ENCODE data around the gene SDC4. TPM values are rescaled to one million over a fixed set of nuclear protein-coding genes. Genes with fewer than 3 reads are reported as not detected.

The SDC4 gene
- total and polyA plus RNA-seq, 9 of the 15 experiments (the other 6 are each of a cell fraction or from before 2014, with no cell fraction given) = 2.1 to 10.7 (median 6.3) TPM

- TF ChIP-seq NCOA4 (IDR thresholded peaks at IDR 0.05; ENCODE audit: partially characterized antibody) (no peak), RNF2 (IDR thresholded peaks at IDR 0.05) (no peak), CEBPB (tag; IDR thresholded peaks at IDR 0.05) (peak; percentile 75), SAFB2 (IDR thresholded peaks at IDR 0.05; ENCODE audit: borderline replicate concordance, low read depth, low read length, severe bottlenecking) (no peak), TSC22D4 (tag; IDR thresholded peaks at IDR 0.05) (no peak), SMARCA4 (IDR thresholded peaks at IDR 0.05) (0 out of 2 replicates have a peak, but pooled peaks have one; percentile 20), HDAC1 (IDR thresholded peaks at IDR 0.05) (peak in 1 of 2 experiments; percentile 50; a peak in 1 of 4 replicates), COPS2 (conservative IDR thresholded peaks at IDR 0.05) (no peak), MTA3 (IDR thresholded peaks at IDR 0.05; ENCODE audit: borderline replicate concordance) (no peak), ZNF175 (CRISPR knock-in tag; IDR thresholded peaks at IDR 0.05; ENCODE audit: low read depth) (no peak)
- TF ChIP-seq, protein P1, sequence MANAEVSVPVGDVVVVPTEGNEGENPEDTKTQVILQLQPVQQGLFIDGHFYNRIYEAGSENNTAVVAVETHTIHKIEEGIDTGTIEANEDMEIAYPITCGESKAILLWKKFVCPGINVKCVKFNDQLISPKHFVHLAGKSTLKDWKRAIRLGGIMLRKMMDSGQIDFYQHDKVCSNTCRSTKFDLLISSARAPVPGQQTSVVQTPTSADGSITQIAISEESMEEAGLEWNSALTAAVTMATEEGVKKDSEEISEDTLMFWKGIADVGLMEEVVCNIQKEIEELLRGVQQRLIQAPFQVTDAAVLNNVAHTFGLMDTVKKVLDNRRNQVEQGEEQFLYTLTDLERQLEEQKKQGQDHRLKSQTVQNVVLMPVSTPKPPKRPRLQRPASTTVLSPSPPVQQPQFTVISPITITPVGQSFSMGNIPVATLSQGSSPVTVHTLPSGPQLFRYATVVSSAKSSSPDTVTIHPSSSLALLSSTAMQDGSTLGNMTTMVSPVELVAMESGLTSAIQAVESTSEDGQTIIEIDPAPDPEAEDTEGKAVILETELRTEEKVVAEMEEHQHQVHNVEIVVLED (CRISPR knock-in tag; IDR thresholded peaks at IDR 0.05) = no peak
- TF ChIP-seq, protein P2, sequence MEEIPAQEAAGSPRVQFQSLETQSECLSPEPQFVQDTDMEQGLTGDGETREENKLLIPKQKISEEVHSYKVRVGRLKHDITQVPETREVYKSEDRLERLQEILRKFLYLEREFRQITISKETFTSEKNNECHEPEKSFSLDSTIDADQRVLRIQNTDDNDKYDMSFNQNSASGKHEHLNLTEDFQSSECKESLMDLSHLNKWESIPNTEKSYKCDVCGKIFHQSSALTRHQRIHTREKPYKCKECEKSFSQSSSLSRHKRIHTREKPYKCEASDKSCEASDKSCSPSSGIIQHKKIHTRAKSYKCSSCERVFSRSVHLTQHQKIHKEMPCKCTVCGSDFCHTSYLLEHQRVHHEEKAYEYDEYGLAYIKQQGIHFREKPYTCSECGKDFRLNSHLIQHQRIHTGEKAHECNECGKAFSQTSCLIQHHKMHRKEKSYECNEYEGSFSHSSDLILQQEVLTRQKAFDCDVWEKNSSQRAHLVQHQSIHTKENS (CRISPR knock-in tag; IDR thresholded peaks at IDR 0.05) = no peak
- TF ChIP-seq, protein P3, sequence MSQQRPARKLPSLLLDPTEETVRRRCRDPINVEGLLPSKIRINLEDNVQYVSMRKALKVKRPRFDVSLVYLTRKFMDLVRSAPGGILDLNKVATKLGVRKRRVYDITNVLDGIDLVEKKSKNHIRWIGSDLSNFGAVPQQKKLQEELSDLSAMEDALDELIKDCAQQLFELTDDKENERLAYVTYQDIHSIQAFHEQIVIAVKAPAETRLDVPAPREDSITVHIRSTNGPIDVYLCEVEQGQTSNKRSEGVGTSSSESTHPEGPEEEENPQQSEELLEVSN (IDR thresholded peaks at IDR 0.05; ENCODE audit: borderline replicate concordance in 1 of 2, extremely low read depth in 1 of 2, insufficient read depth in 1 of 2, insufficient read length in 1 of 2, low read depth in 1 of 2, low read length in 1 of 2, poor library complexity in 1 of 2, severe bottlenecking in 1 of 2) = peak in 1 of 2 experiments; percentile 39
These were observed 10.3 kb upstream of the SDC4 start (continued) for GRCh38 chr20:45358282-45359068.

All from K562 (cell line).